HG03342 (cell line): Measurements from ENCODE around the gene PGBD1.
A peak's percentile ranks its signal among the peaks of the same experiment; 100 is the strongest.
"Not testable (repeated sequence)": the region's sequence is repeated elsewhere in the genome, so short reads cannot be mapped to it uniquely, and the experiment has no call there.

Experiments
- ATAC-seq: cut with Tn5 transposase; IDR thresholded peaks from one replicate; pipeline ENCODE4 v1.9.1; 2021; ENCODE audit warnings: mild to moderate bottlenecking, moderate library complexity; ENCODE audit not compliant: unreplicated experiment

Gene PGBD1

GRCh38 chr6:28269492-28269891, 11.9 kb upstream of the PGBD1 start:
- no peak for ATAC-seq

GRCh38 chr6:28274888-28275287, 6.5 kb upstream of the PGBD1 start:
- no peak for ATAC-seq

- no peak for ATAC-seq
These were observed 3.6 kb upstream of the PGBD1 start for GRCh38 chr6:28277746-28278145.

GRCh38 chr6:28280595-28281287, 631 bp upstream of the PGBD1 start:
- ATAC-seq = no peak

GRCh38 chr6:28282926-28283325, 1.6 kb downstream of the PGBD1 start:
- ATAC-seq = no peak

GRCh38 chr6:28291573-28291972, 10.2 kb downstream of the PGBD1 start:
- ATAC-seq = no peak

- no peak for ATAC-seq
These were observed 14.0 kb downstream of the PGBD1 start for GRCh38 chr6:28295326-28295725.

- no peak for ATAC-seq
These were observed 15.2 kb downstream of the PGBD1 start for GRCh38 chr6:28296520-28297060.

- ATAC-seq = peak; percentile 84
These were observed 22.2 kb downstream of the PGBD1 start for GRCh38 chr6:28303570-28303969.

- not testable (repeated sequence) for ATAC-seq
These were observed 25.0 kb downstream of the PGBD1 start for GRCh38 chr6:28306363-28306762.

GRCh38 chr6:28311139-28311823, 29.9 kb downstream of the PGBD1 start:
- no peak for ATAC-seq

- ATAC-seq = no peak
These were observed 31.6 kb downstream of the PGBD1 start for GRCh38 chr6:28312939-28313338.

GRCh38 chr6:28315628-28316027, 34.3 kb downstream of the PGBD1 start:
- no peak for ATAC-seq

GRCh38 chr6:28317866-28318265, 36.5 kb downstream of the PGBD1 start:
- ATAC-seq = not testable (repeated sequence)

- no peak for ATAC-seq
These were observed 41.3 kb downstream of the PGBD1 start for GRCh38 chr6:28322661-28323060.

- no peak for ATAC-seq
These were observed 42.5 kb downstream of the PGBD1 start for GRCh38 chr6:28323813-28324424.

GRCh38 chr6:28326371-28326948, 45.1 kb downstream of the PGBD1 start:
- ATAC-seq = no peak

GRCh38 chr6:28330041-28330440, 48.7 kb downstream of the PGBD1 start:
- no peak for ATAC-seq

GRCh38 chr6:28333047-28333446, 51.7 kb downstream of the PGBD1 start:
- ATAC-seq = no peak

- ATAC-seq = no peak
These were observed 52.2 kb downstream of the PGBD1 start for GRCh38 chr6:28333599-28334018.

- no peak for ATAC-seq
These were observed 53.1 kb downstream of the PGBD1 start for GRCh38 chr6:28334286-28335039.
